ENCODE data around the gene FZD1.

- TF ChIP-seq, protein P1, sequence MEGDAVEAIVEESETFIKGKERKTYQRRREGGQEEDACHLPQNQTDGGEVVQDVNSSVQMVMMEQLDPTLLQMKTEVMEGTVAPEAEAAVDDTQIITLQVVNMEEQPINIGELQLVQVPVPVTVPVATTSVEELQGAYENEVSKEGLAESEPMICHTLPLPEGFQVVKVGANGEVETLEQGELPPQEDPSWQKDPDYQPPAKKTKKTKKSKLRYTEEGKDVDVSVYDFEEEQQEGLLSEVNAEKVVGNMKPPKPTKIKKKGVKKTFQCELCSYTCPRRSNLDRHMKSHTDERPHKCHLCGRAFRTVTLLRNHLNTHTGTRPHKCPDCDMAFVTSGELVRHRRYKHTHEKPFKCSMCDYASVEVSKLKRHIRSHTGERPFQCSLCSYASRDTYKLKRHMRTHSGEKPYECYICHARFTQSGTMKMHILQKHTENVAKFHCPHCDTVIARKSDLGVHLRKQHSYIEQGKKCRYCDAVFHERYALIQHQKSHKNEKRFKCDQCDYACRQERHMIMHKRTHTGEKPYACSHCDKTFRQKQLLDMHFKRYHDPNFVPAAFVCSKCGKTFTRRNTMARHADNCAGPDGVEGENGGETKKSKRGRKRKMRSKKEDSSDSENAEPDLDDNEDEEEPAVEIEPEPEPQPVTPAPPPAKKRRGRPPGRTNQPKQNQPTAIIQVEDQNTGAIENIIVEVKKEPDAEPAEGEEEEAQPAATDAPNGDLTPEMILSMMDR (IDR thresholded peaks at IDR 0.05; ENCODE audit: poor library complexity, severe bottlenecking), result no peak
- TF ChIP-seq RAD21 (conservative IDR thresholded peaks at IDR 0.05) (no peak), SMC3 (conservative IDR thresholded peaks at IDR 0.05; ENCODE audit: poor library complexity) (no peak), POLR2AphosphoS5 (IDR thresholded peaks at IDR 0.05) (no peak), REST (IDR thresholded peaks at IDR 0.05; ENCODE audit: borderline replicate concordance) (no peak), TAF1 (IDR thresholded peaks at IDR 0.05; ENCODE audit: low read depth) (no peak)
Measured at GRCh38 chr7:91226411-91226810, 37.8 kb upstream of the FZD1 start.

Measured in neural cell (in vitro differentiated cells).